ENCODE data around the gene ALMS1. TPM values are rescaled to one million over a fixed set of nuclear protein-coding genes. Genes with fewer than 3 reads are reported as not detected.

The ALMS1 gene
- polyA plus RNA-seq, 3 donors: 32.9 to 41.1 (median 38.6) TPM

Other genes with a start within 250 kb of the ALMS1 start
- under 1 TPM in 1 of 3 donors, not detected in 2; 0.04 TPM for gene NOTO, start 183.3 kb upstream of the ALMS1 start, polyA plus RNA-seq (ENCODE audit: insufficient read length in 3 of 3)
- 10 to 100 TPM; 31.4 to 37.4 (median 32.7) TPM for gene SMYD5, start 171.6 kb upstream of the ALMS1 start, polyA plus RNA-seq (ENCODE audit: insufficient read length in 3 of 3)
- 10 to 100 TPM; 11.6 to 14.6 (median 14.1) TPM for gene PRADC1, start 152.6 kb upstream of the ALMS1 start, polyA plus RNA-seq (ENCODE audit: insufficient read length in 3 of 3)
- 100 to 1,000 TPM; 283 to 292 (median 283) TPM for gene CCT7, start 151.5 kb upstream of the ALMS1 start, polyA plus RNA-seq (ENCODE audit: insufficient read length in 3 of 3)
- gene FBXO41, start 101.4 kb upstream of the ALMS1 start, polyA plus RNA-seq (ENCODE audit: insufficient read length in 3 of 3): 1 to 10 TPM; 1.6 to 1.9 (median 1.6) TPM
- gene EGR4, start 92.3 kb upstream of the ALMS1 start, polyA plus RNA-seq (ENCODE audit: insufficient read length in 3 of 3): not detected